Lung (tissue), 12 donors: ENCODE results near the gene XXYLT1. TPM values are rescaled to one million over a fixed set of nuclear protein-coding genes. Genes with fewer than 3 reads are reported as not detected.

Experiments used
- ATAC-seq: fragments of 200-7000 bp; cut with Tn5 transposase; one replicate; pipeline ENCODE4 v1.9.1; 2020; ENCODE audit warnings: moderate number of reproducible peaks; ENCODE audit not compliant: insufficient read depth, low FRiP score
- DNase-seq, 3 donors: peaks; one replicate each; pipeline ENCODE4 v3.0.0-alpha.2; 2013 to 2017
- H3K27ac ChIP-seq, 2 donors: one replicate each; pipeline ENCODE4 v1.5.1; 2013; ENCODE audit warnings: mild to moderate bottlenecking in 2 of 2, moderate library complexity in 2 of 2, control low read depth in 1 of 2, inconsistent platforms in 1 of 2, low read depth in 1 of 2, low read length in 1 of 2
- H3K27me3 ChIP-seq, 3 donors: one replicate each; pipeline ENCODE4 v1.5.1; 2013; ENCODE audit warnings: low read length in 2 of 3; ENCODE audit not compliant: control insufficient read depth in 3 of 3, insufficient read depth in 3 of 3
- H3K36me3 ChIP-seq, 4 donors: one replicate each; pipeline ENCODE4 v1.5.1; 2013; ENCODE audit warnings: low read length in 4 of 4, mild to moderate bottlenecking in 1 of 4, moderate library complexity in 1 of 4; ENCODE audit not compliant: control insufficient read depth in 4 of 4, insufficient read depth in 4 of 4
- H3K4me1 ChIP-seq, 5 donors: one replicate each; pipeline ENCODE4 v1.5.1; 2013; ENCODE audit warnings: low read length in 5 of 5, mild to moderate bottlenecking in 2 of 5, moderate library complexity in 1 of 5; ENCODE audit not compliant: control insufficient read depth in 5 of 5, insufficient read depth in 5 of 5
- H3K4me3 ChIP-seq: one replicate; pipeline ENCODE4 v1.5.1; 2013; ENCODE audit warnings: mild to moderate bottlenecking, control low read depth, moderate library complexity
- H3K9ac ChIP-seq, 2 donors: one replicate each; pipeline ENCODE4 v1.5.1; 2013; ENCODE audit warnings: low read length in 2 of 2, control low read depth in 1 of 2; ENCODE audit not compliant: insufficient read depth in 1 of 2
- H3K9me3 ChIP-seq, 4 donors: one replicate each; pipeline ENCODE4 v1.5.1; 2013; ENCODE audit warnings: low read length in 3 of 4, mild to moderate bottlenecking in 1 of 4, moderate library complexity in 1 of 4; ENCODE audit not compliant: control insufficient read depth in 4 of 4, insufficient read depth in 3 of 4
- CTCF ChIP-seq: IDR thresholded peaks from 2 replicates; pipeline ENCODE4 v1.5.1; 2012; ENCODE audit warnings: mild to moderate bottlenecking; ENCODE audit errors: control extremely low read depth, extremely low read depth
- WGBS, 2 donors: extraction: QIAGEN DNeasy Blood & Tissue Kit; methylation state at CpG; one replicate each; pipeline ENCODE4 v1.1.7; 2013; 5-methylcytosine and 5-hydroxymethylcytosine counted together
- polyA plus RNA-seq, 2 donors: library from polyadenylated mRNA; stranded (reverse); fragments of 200-250 nt; gene quantifications; one replicate each; pipeline ENCODE4 v1.2.1, GENCODE V29; 2013
- total RNA-seq, 2 donors: library from RNA; depleted of rRNA in 1 of 2; stranded (reverse); fragments of >200 nt in 1 of 2; gene quantifications; one replicate each; pipeline ENCODE4 v1.2.1, GENCODE V29; 2014 to 2021
- donor health status: control.
- donor health status: control.
- donor health status: Bipolar disorder and iron deficiency.
- donor health status: healthy.
- donor health status: DM: yes; HTN: yes; CAD: no.

Gene XXYLT1
- total and polyA plus RNA-seq, 4 donors = 4.7 to 15.4 (median 11.4) TPM

- Histone ChIP-seq H3K4me3 (no peak overlapping the region), H3K36me3 (peaks cover 0 to 3% (median 0%) of the 10 kb centered on the region in 4 donors), H3K9me3 (no peaks in the 10 kb centered on the region), H3K4me1 (peaks cover 0 to 59% (median 27%) of the 10 kb centered on the region in 5 donors), H3K27me3 (no peaks in the 10 kb centered on the region), H3K9ac (peak overlapping the region in 1 of 2 donors; percentile 71), H3K27ac (peak overlapping the region in 1 of 2 donors; percentile 14)
- TF ChIP-seq CTCF = no peak
- DNase-seq = no peak
- no peak for ATAC-seq
- WGBS, 2 donors = 90 to 91% methylated on average over 7 of the region's 7 CpGs
Measured at GRCh38 chr3:195208631-195209030, 62.3 kb downstream of the XXYLT1 start.

- peaks cover 0 to 64% (median 30%) of the 10 kb centered on the region in 5 donors for H3K4me1 ChIP-seq
Measured at GRCh38 chr3:195208183-195208582, 62.8 kb downstream of the XXYLT1 start.

GRCh38 chr3:195207731-195208130 is 63.2 kb downstream of the XXYLT1 start:
- H3K27ac ChIP-seq = peak overlapping the region in 1 of 2 donors; percentile 54
- 59 to 64% methylated on average over 3 of the region's 3 CpGs for WGBS, 2 donors
- H3K9me3 ChIP-seq = no peaks in the 10 kb centered on the region
- H3K4me3 ChIP-seq = no peak overlapping the region
- no peak overlapping the region for H3K9ac ChIP-seq
- no peak for TF ChIP-seq CTCF
- ATAC-seq (no peak), DNase-seq (peak; percentile 64 to 68 (median 67))
- H3K4me1 ChIP-seq = peaks cover 0 to 66% (median 30%) of the 10 kb centered on the region in 5 donors
- H3K27me3 ChIP-seq = no peaks in the 10 kb centered on the region
- H3K36me3 ChIP-seq = peaks cover 0 to 3% (median 0%) of the 10 kb centered on the region in 4 donors

More at GRCh38 chr3:195208183-195208582, 62.8 kb downstream of the XXYLT1 start:
- WGBS, 2 donors = 85 to 88% methylated on average over 9 of the region's 9 CpGs
- no peak for DNase-seq
- Histone ChIP-seq H3K27ac (peak overlapping the region in 1 of 2 donors; percentile 54), H3K27me3 (no peaks in the 10 kb centered on the region), H3K36me3 (peaks cover 0 to 3% (median 0%) of the 10 kb centered on the region in 4 donors), H3K9ac (no peak overlapping the region), H3K4me3 (no peak overlapping the region), H3K9me3 (no peaks in the 10 kb centered on the region)
- no peak for ATAC-seq
- TF ChIP-seq CTCF = no peak

- 96 to 98% methylated on average over 9 of the region's 9 CpGs for WGBS, 2 donors
- Histone ChIP-seq H3K4me1 (peaks cover 0 to 66% (median 30%) of the 10 kb centered on the region in 5 donors), H3K9ac (no peak overlapping the region), H3K27ac (no peak overlapping the region), H3K36me3 (peaks cover 0 to 3% (median 0%) of the 10 kb centered on the region in 4 donors), H3K9me3 (no peaks in the 10 kb centered on the region), H3K27me3 (no peaks in the 10 kb centered on the region), H3K4me3 (no peak overlapping the region)
- ATAC-seq (no peak), DNase-seq (no peak)
- no peak for TF ChIP-seq CTCF
Measured at GRCh38 chr3:195207056-195207455, 63.9 kb downstream of the XXYLT1 start.
